ENCODE measurements around the gene TTC7B.
"Not testable (repeated sequence)": the region's sequence is repeated elsewhere in the genome, so short reads cannot be mapped to it uniquely, and the experiment has no call there.

The TTC7B gene

GRCh38 chr14:90815822-90816662 is at the start of gene TTC7B:
TTC7B (minus strand) TSS chr14:90816430; CDS start chr14:90816295, 135 bp downstream.
- DNase-seq: peak; percentile 51

- DNase-seq: no peak
These were observed 48.5 kb upstream of the TTC7B start for GRCh38 chr14:90864741-90865140.

- no peak for DNase-seq
These were observed 42.3 kb upstream of the TTC7B start for GRCh38 chr14:90858511-90858910.

GRCh38 chr14:90857866-90858265 is 41.6 kb upstream of the TTC7B start:
- no peak for DNase-seq

GRCh38 chr14:90856115-90856514 is 39.9 kb upstream of the TTC7B start:
- DNase-seq: not testable (repeated sequence)

GRCh38 chr14:90853116-90853515 is 36.9 kb upstream of the TTC7B start:
- DNase-seq: no peak

GRCh38 chr14:90851327-90852036 is 35.3 kb upstream of the TTC7B start:
- DNase-seq: no peak

GRCh38 chr14:90850487-90850886 is 34.3 kb upstream of the TTC7B start:
- DNase-seq: no peak

GRCh38 chr14:90849787-90850444 is 33.7 kb upstream of the TTC7B start:
- DNase-seq: no peak

GRCh38 chr14:90848944-90849731 is 32.9 kb upstream of the TTC7B start:
- no peak for DNase-seq

- DNase-seq: peak; percentile 42
These were observed 30.3 kb upstream of the TTC7B start for GRCh38 chr14:90846511-90846910.

- DNase-seq: no peak
These were observed 28.1 kb upstream of the TTC7B start for GRCh38 chr14:90844321-90844720.

GRCh38 chr14:90842726-90843125 is 26.5 kb upstream of the TTC7B start:
- DNase-seq: peak; percentile 89

GRCh38 chr14:90840667-90841066 is 24.4 kb upstream of the TTC7B start:
- DNase-seq: not testable (repeated sequence)

- DNase-seq: peak; percentile 8
These were observed 23.6 kb upstream of the TTC7B start for GRCh38 chr14:90839889-90840266.

GRCh38 chr14:90839024-90839888 is 23.0 kb upstream of the TTC7B start:
- peak; percentile 94 for DNase-seq

- DNase-seq: not testable (repeated sequence)
These were observed 22.3 kb upstream of the TTC7B start for GRCh38 chr14:90838531-90838930.

GRCh38 chr14:90837355-90837754 is 21.1 kb upstream of the TTC7B start:
- DNase-seq: no peak

GRCh38 chr14:90836692-90837063 is 20.4 kb upstream of the TTC7B start:
- no peak for DNase-seq

GRCh38 chr14:90831821-90832220 is 15.6 kb upstream of the TTC7B start:
- DNase-seq: no peak

GRCh38 chr14:90830931-90831701 is 14.9 kb upstream of the TTC7B start:
- no peak for DNase-seq
